Fibroblast of skin of left biceps (primary cell): ENCODE data around the gene TSPAN6.
A peak's percentile ranks its signal among the peaks of the same experiment; 100 is the strongest.

Experiments
- DNase-seq, 2 experiments: peaks; one replicate each; pipeline ENCODE4 v3.0.0-alpha.2; 2013; ENCODE audit warnings: low read depth in 2 of 2

Gene TSPAN6

GRCh38 chrX:100636321-100636991, at the start of gene TSPAN6:
Gene TSPAN6 (minus strand): TSS chrX:100636806. CDS start chrX:100636694, 112 bp downstream.
- DNase-seq = peak; percentile 77 to 82

GRCh38 chrX:100685997-100686305, 49.3 kb upstream of the TSPAN6 start:
- DNase-seq = no peak

- DNase-seq = peak in 1 of 2 experiments; percentile 26
These were observed 48.8 kb upstream of the TSPAN6 start for GRCh38 chrX:100685284-100685996.

GRCh38 chrX:100682939-100683338, 46.3 kb upstream of the TSPAN6 start:
- no peak for DNase-seq

- DNase-seq = no peak
These were observed 45.0 kb upstream of the TSPAN6 start for GRCh38 chrX:100681599-100681998.

- no peak for DNase-seq
These were observed 44.1 kb upstream of the TSPAN6 start for GRCh38 chrX:100680756-100681155.

- DNase-seq = no peak
These were observed 41.1 kb upstream of the TSPAN6 start for GRCh38 chrX:100677611-100678181.

GRCh38 chrX:100674705-100675104, 38.1 kb upstream of the TSPAN6 start:
- DNase-seq = no peak

GRCh38 chrX:100673397-100673953, 36.9 kb upstream of the TSPAN6 start:
- no peak for DNase-seq

- no peak for DNase-seq
These were observed 36.4 kb upstream of the TSPAN6 start for GRCh38 chrX:100672966-100673365.

- no peak for DNase-seq
These were observed 27.0 kb upstream of the TSPAN6 start for GRCh38 chrX:100663642-100664041.

- no peak for DNase-seq
These were observed 26.2 kb upstream of the TSPAN6 start for GRCh38 chrX:100662796-100663195.

- DNase-seq = no peak
These were observed 25.6 kb upstream of the TSPAN6 start for GRCh38 chrX:100662170-100662569.

GRCh38 chrX:100659431-100660137, 23.0 kb upstream of the TSPAN6 start:
- DNase-seq = no peak

- no peak for DNase-seq
These were observed 22.4 kb upstream of the TSPAN6 start for GRCh38 chrX:100658941-100659381.

GRCh38 chrX:100654261-100654660, 17.7 kb upstream of the TSPAN6 start:
- DNase-seq = no peak

GRCh38 chrX:100652266-100652665, 15.7 kb upstream of the TSPAN6 start:
- no peak for DNase-seq

GRCh38 chrX:100650841-100651240, 14.2 kb upstream of the TSPAN6 start:
- DNase-seq = no peak

GRCh38 chrX:100649550-100650356, 13.1 kb upstream of the TSPAN6 start:
- DNase-seq = peak; percentile 81 to 84

- DNase-seq = peak; percentile 53 to 61
These were observed 12.1 kb upstream of the TSPAN6 start for GRCh38 chrX:100648458-100649417.
